ENCODE measurements around the gene APLN.

The APLN gene

DNA sequence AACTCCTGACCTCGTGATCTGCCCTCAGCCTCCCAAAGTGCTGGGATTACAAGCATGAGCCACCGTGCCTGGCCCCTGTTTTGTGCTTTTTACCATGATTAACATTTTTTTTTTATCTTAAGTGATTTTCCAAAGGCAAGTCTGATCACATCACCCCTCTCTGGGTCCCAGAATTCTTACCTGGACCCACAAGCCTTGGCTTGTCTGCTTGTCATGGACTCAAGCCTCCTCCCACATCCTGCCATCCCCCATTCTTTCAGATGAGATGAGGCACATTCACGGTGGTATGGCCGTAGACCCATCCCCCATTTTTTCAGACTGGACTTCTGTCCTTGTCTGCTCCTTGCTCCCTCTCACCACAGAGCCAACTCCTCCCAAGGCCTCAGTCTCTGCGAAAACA, 55.3 kb downstream of the APLN start:
- Histone ChIP-seq H3K4me3 (ENCODE audit: low read length) (no peak overlapping the region), H3K4me2 (ENCODE audit: low read length) (no peak overlapping the region), H2AFZ (ENCODE audit: low read depth, low read length) (no peak overlapping the region), H3K27me3 (ENCODE audit: low read depth, low read length) (no peaks in the 10 kb centered on the region), H3K9me3 (ENCODE audit: insufficient read depth, low read length) (no peaks in the 10 kb centered on the region), H3K27ac (ENCODE audit: low read length) (no peak overlapping the region), H3K9ac (ENCODE audit: low read length) (no peak overlapping the region), H3K36me3 (replicated peaks; ENCODE audit: low read depth, low read length) (no peaks in the 10 kb centered on the region), H4K20me1 (ENCODE audit: insufficient read depth, low read length) (no peaks in the 10 kb centered on the region), H3K4me1 (ENCODE audit: low read length) (peaks cover 7% of the 10 kb centered on the region), H3K79me2 (ENCODE audit: low read length) (no peaks in the 10 kb centered on the region)
- TF ChIP-seq EZH2phosphoT487 (IDR thresholded peaks at IDR 0.05; ENCODE audit: low read depth) (no peak), CTCF (IDR thresholded peaks at IDR 0.05; ENCODE audit: low read depth, low read length) (no peak)

DNA sequence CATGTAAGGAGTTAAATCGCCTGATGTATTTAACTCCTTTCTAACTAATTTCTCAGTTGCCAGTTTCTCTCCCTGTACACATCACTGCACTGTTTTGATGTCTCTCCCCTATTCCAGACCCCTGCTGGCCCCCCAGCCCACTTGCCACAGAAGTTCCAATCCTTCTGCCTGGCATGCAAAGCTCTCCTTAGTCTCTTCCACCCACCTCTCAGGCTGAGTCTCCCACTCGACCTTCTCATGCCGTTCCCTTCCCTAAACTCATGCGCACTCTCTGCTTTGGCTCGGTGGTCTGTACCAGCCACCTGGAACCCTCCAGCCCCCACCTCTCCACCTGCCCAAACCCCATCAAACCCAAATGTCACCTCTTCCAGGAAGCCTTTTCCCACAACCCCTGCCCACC, 56.9 kb downstream of the APLN start:
- H3K79me2 ChIP-seq (ENCODE audit: low read length): no peaks in the 10 kb centered on the region
- no peaks in the 10 kb centered on the region for H3K36me3 ChIP-seq (replicated peaks; ENCODE audit: low read depth, low read length)
- H4K20me1 ChIP-seq (ENCODE audit: insufficient read depth, low read length): no peaks in the 10 kb centered on the region
- no peaks in the 10 kb centered on the region for H3K4me1 ChIP-seq (ENCODE audit: low read length)
- H3K27me3 ChIP-seq (ENCODE audit: low read depth, low read length): no peaks in the 10 kb centered on the region
- no peak overlapping the region for H3K9ac ChIP-seq (ENCODE audit: low read length)
- no peak overlapping the region for H2AFZ ChIP-seq (ENCODE audit: low read depth, low read length)
- no peak overlapping the region for H3K4me3 ChIP-seq (ENCODE audit: low read length)
- no peaks in the 10 kb centered on the region for H3K9me3 ChIP-seq (ENCODE audit: insufficient read depth, low read length)
- TF ChIP-seq EZH2phosphoT487 (IDR thresholded peaks at IDR 0.05; ENCODE audit: low read depth) (no peak), CTCF (IDR thresholded peaks at IDR 0.05; ENCODE audit: low read depth, low read length) (no peak)
- no peak overlapping the region for H3K27ac ChIP-seq (ENCODE audit: low read length)
- H3K4me2 ChIP-seq (ENCODE audit: low read length): no peak overlapping the region

GRCh38 chrX:129596077-129596476, 58.7 kb downstream of the APLN start:
- Histone ChIP-seq H3K9ac (ENCODE audit: low read length) (no peak overlapping the region), H3K4me1 (ENCODE audit: low read length) (no peaks in the 10 kb centered on the region), H3K79me2 (ENCODE audit: low read length) (no peaks in the 10 kb centered on the region), H3K27ac (ENCODE audit: low read length) (no peak overlapping the region), H3K9me3 (ENCODE audit: insufficient read depth, low read length) (no peaks in the 10 kb centered on the region), H2AFZ (ENCODE audit: low read depth, low read length) (no peak overlapping the region), H3K4me2 (ENCODE audit: low read length) (no peak overlapping the region), H3K4me3 (ENCODE audit: low read length) (no peak overlapping the region), H3K36me3 (replicated peaks; ENCODE audit: low read depth, low read length) (peaks cover 3% of the 10 kb centered on the region), H3K27me3 (ENCODE audit: low read depth, low read length) (no peaks in the 10 kb centered on the region), H4K20me1 (ENCODE audit: insufficient read depth, low read length) (no peaks in the 10 kb centered on the region)
- TF ChIP-seq CTCF (IDR thresholded peaks at IDR 0.05; ENCODE audit: low read depth, low read length) (no peak), EZH2phosphoT487 (IDR thresholded peaks at IDR 0.05; ENCODE audit: low read depth) (no peak)
